IMR-90 (cell line): Measurements from ENCODE around the gene CACNA2D4. TPM values are rescaled to one million over a fixed set of nuclear protein-coding genes. Genes with fewer than 3 reads are reported as not detected.

Experiments used
- ATAC-seq: fragments of 200-7000 bp; cut with Tn5 transposase; 2 replicates; pipeline ENCODE4 v1.9.1; 2020; ENCODE audit warnings: low read depth, mild to moderate bottlenecking, moderate library complexity
- BruUV-seq: library from RNA; stranded (reverse); fragments of 400-500 nt; replicated peaks from 2 replicates; lab custom pipeline; 2021; lab: Mats Ljungman, UMichigan
- CTCF ChIA-PET: fragments of 300-600 bp; formaldehyde crosslinking; extraction: SDS; loops from one replicate; lab custom pipeline; 2021; ENCODE audit warnings: antibody characterized with exemption; lab: Yijun Ruan, JAX
- POLR2A ChIA-PET: fragments of 300-600 bp; sonication (Branson Sonifier 250); formaldehyde crosslinking; loops from one replicate; lab custom pipeline; 2022; ENCODE audit warnings: antibody characterized with exemption; ENCODE audit not compliant: unreplicated experiment; lab: Charles Lee
- DNase-seq: peaks from one replicate; pipeline ENCODE4 v3.0.0; 2013
- H2AFZ ChIP-seq: replicated peaks from 2 replicates; pipeline ENCODE3; 2013; ENCODE audit warnings: low read length, mild to moderate bottlenecking; ENCODE audit not compliant: poor library complexity
- H2AK5ac ChIP-seq: 2 replicates; pipeline ENCODE4 v1.6.1; 2013; ENCODE audit warnings: low read depth, low read length, inconsistent platforms
- H2AK9ac ChIP-seq: replicated peaks from 2 replicates; pipeline ENCODE3; 2013; ENCODE audit warnings: mild to moderate bottlenecking, low read depth, low read length, moderate library complexity; ENCODE audit not compliant: poor library complexity
- H2BK120ac ChIP-seq: 2 replicates; pipeline ENCODE4 v1.6.1; 2013; ENCODE audit warnings: low read depth, low read length, inconsistent platforms
- H2BK15ac ChIP-seq: 3 replicates; pipeline ENCODE4 v1.6.1; 2013; ENCODE audit warnings: low read depth, low read length, inconsistent platforms
- H2BK20ac ChIP-seq: 2 replicates; pipeline ENCODE4 v1.6.1; 2013; ENCODE audit warnings: low read depth, mild to moderate bottlenecking, inconsistent platforms, low read length, moderate library complexity
- H2BK5ac ChIP-seq: 2 replicates; pipeline ENCODE4 v1.6.1; 2013; ENCODE audit warnings: mild to moderate bottlenecking, low read depth, low read length, inconsistent platforms; ENCODE audit not compliant: poor library complexity, severe bottlenecking
- H3K14ac ChIP-seq: replicated peaks from 2 replicates; pipeline ENCODE4 v1.6.1; 2013; ENCODE audit warnings: low read depth, low read length, inconsistent platforms
- H3K18ac ChIP-seq: 2 replicates; pipeline ENCODE4 v1.6.1; 2013; ENCODE audit warnings: low read depth, low read length, control low read depth
- H3K23ac ChIP-seq: 2 replicates; pipeline ENCODE4 v1.6.1; 2013; ENCODE audit warnings: low read depth, low read length, inconsistent platforms
- H3K27ac ChIP-seq: 2 replicates; pipeline ENCODE4 v1.5.1; 2013; ENCODE audit warnings: mild to moderate bottlenecking, control low read depth, low read length; ENCODE audit not compliant: insufficient read depth
- H3K27me3 ChIP-seq: 2 replicates; pipeline ENCODE4 v1.6.1; 2013; ENCODE audit warnings: low read length; ENCODE audit not compliant: control insufficient read depth, insufficient read depth
- H3K36me3 ChIP-seq: 2 replicates; pipeline ENCODE4 v1.6.1; 2013; ENCODE audit warnings: low read length, mixed read lengths; ENCODE audit not compliant: control insufficient read depth, insufficient read depth
- H3K4ac ChIP-seq: 2 replicates; pipeline ENCODE4 v1.6.1; 2013; ENCODE audit warnings: low read depth, low read length, inconsistent platforms
- H3K4me1 ChIP-seq: 2 replicates; pipeline ENCODE4 v1.6.1; 2013; ENCODE audit warnings: low read length, mixed read lengths; ENCODE audit not compliant: control insufficient read depth, insufficient read depth
- H3K4me2 ChIP-seq: 2 replicates; pipeline ENCODE4 v1.6.1; 2013; ENCODE audit warnings: low read depth, mild to moderate bottlenecking, control low read depth, low read length, moderate library complexity
- H3K4me3 ChIP-seq: 2 replicates; pipeline ENCODE4 v1.5.1; 2013; ENCODE audit warnings: low read depth, mild to moderate bottlenecking, control low read depth, low read length, moderate library complexity; ENCODE audit not compliant: insufficient read depth
- H3K56ac ChIP-seq: 2 replicates; pipeline ENCODE4 v1.6.1; 2013; ENCODE audit warnings: low read length, inconsistent platforms; ENCODE audit not compliant: insufficient read depth; ENCODE audit errors: extremely low read depth
- H3K79me1 ChIP-seq, 2 experiments: 2 replicates each; pipeline ENCODE4 v1.6.1; 2013; ENCODE audit warnings: low read length in 2 of 2, inconsistent platforms in 1 of 2, low read depth in 1 of 2
- H3K9ac ChIP-seq: 2 replicates; pipeline ENCODE4 v1.6.1; 2013; ENCODE audit warnings: low read depth, low read length, control low read depth
- H3K9me1 ChIP-seq: 2 replicates; pipeline ENCODE4 v1.6.1; 2013; ENCODE audit warnings: low read length, inconsistent platforms; ENCODE audit not compliant: insufficient read depth
- H3K9me3 ChIP-seq: 2 replicates; pipeline ENCODE4 v1.6.1; 2013; ENCODE audit warnings: low read length; ENCODE audit not compliant: control insufficient read depth, insufficient read depth
- H4K20me1 ChIP-seq: 2 replicates; pipeline ENCODE4 v1.6.1; 2013; ENCODE audit warnings: low read length, inconsistent platforms; ENCODE audit not compliant: insufficient read depth
- H4K5ac ChIP-seq: 2 replicates; pipeline ENCODE4 v1.6.1; 2013; ENCODE audit warnings: mild to moderate bottlenecking, low read depth, low read length, control low read depth
- H4K8ac ChIP-seq, 2 experiments: 2 replicates each; pipeline ENCODE4 v1.6.1; 2013; ENCODE audit warnings: low read depth in 2 of 2, low read length in 2 of 2, control low read depth in 1 of 2, inconsistent platforms in 1 of 2
- H4K91ac ChIP-seq: 2 replicates; pipeline ENCODE4 v1.6.1; 2013; ENCODE audit warnings: low read depth, low read length, inconsistent platforms; ENCODE audit not compliant: insufficient read depth
- BHLHE40 ChIP-seq: fragments of 150-350 bp; IDR thresholded peaks from 2 replicates; pipeline ENCODE4 v1.6.1; 2016; ENCODE audit warnings: mild to moderate bottlenecking, low read depth, low read length
- CHD1 ChIP-seq: IDR thresholded peaks from 2 replicates; pipeline ENCODE4 v1.6.1; 2012; ENCODE audit warnings: low read depth, low read length, improper control_type of control experiment
- MAFK ChIP-seq: IDR thresholded peaks from 2 replicates; pipeline ENCODE4 v1.6.1; 2012; ENCODE audit warnings: low read depth, low read length, improper control_type of control experiment
- NFE2L2 ChIP-seq: fragments of 150-350 bp; IDR thresholded peaks from 2 replicates; pipeline ENCODE4 v1.6.1; 2016; ENCODE audit warnings: low read depth, mild to moderate bottlenecking, low read length
- RAD21 ChIP-seq: IDR thresholded peaks from 2 replicates; pipeline ENCODE4 v1.6.1; 2012; ENCODE audit warnings: low read length, improper control_type of control experiment
- USF2 ChIP-seq: fragments of 150-350 bp; IDR thresholded peaks from 2 replicates; pipeline ENCODE4 v1.6.1; 2017; ENCODE audit warnings: mild to moderate bottlenecking, antibody characterized with exemption, low read length, low read depth
- WGBS, 2 experiments: methylation state at CpG; one replicate each; pipeline versions ENCODE4 v1.1.5 to v1.1.7; 2013; ENCODE audit warnings: missing lambda C conversion rate in 2 of 2; ENCODE audit not compliant: insufficient read length in 1 of 2; ENCODE audit errors: extremely low coverage in 2 of 2; 5-methylcytosine and 5-hydroxymethylcytosine counted together
- dilution Hi-C: fragments of 300-500 bp; cut with HindIII; formaldehyde crosslinking; loops from one replicate; pipeline ENCODE4 v1.14.3; 2018; ENCODE audit warnings: low sequenced_read_pairs; ENCODE audit not compliant: unreplicated experiment
- in situ Hi-C: fragments of 300-500 bp; cut with MboI; formaldehyde crosslinking; loops from 3 replicates; pipeline ENCODE4 v1.14.3; 2019; ENCODE audit warnings: low sequenced_read_pairs, inconsistent platforms, mixed read lengths
- intact Hi-C: fragments of 100-400 bp; cut with micrococcal nuclease; formaldehyde crosslinking; loops from 2 replicates; pipeline ENCODE4 v1.10.0; 2022
- polyA plus RNA-seq, 3 experiments: library from polyadenylated mRNA; depleted of rRNA; stranded (reverse); fragments of >200 nt; gene quantifications; 2 replicates each; pipeline ENCODE4 v1.2.3, GENCODE V29; 2012; ENCODE audit warnings: low replicate concordance in 1 of 3
- total RNA-seq: library from RNA; depleted of rRNA; stranded (reverse); fragments of >200 nt; gene quantifications from 2 replicates; pipeline ENCODE4 v1.2.3, GENCODE V29; 2012

CACNA2D4 gene
- total and polyA plus RNA-seq, 2 of the 4 experiments (the other 2 are of a cell fraction), result 0.18 to 0.22 TPM

- no TSS peak for BruUV-seq
Observed at GRCh38 chr12:1906579-1906978, 11.9 kb downstream of the CACNA2D4 start.

More at GRCh38 chr12:1906579-1906978, 11.9 kb downstream of the CACNA2D4 start:
- Histone ChIP-seq H3K9me1 (no peaks in the 10 kb centered on the region), H3K9me3 (peaks cover 17% of the 10 kb centered on the region), H2BK5ac (no peak overlapping the region), H3K27ac (no peak overlapping the region), H3K23ac (no peak overlapping the region), H3K56ac (no peak overlapping the region), H3K36me3 (no peaks in the 10 kb centered on the region), H2BK20ac (no peak overlapping the region), H4K5ac (no peak overlapping the region), H3K18ac (no peak overlapping the region), H2AFZ (no peak overlapping the region), H3K79me1 (no peaks in the 10 kb centered on the region), H4K91ac (no peak overlapping the region), H3K4me3 (no peak overlapping the region), H3K14ac (no peak overlapping the region), H3K4me2 (no peak overlapping the region), H3K4me1 (no peaks in the 10 kb centered on the region), H3K9ac (no peak overlapping the region), H2BK120ac (no peak overlapping the region), H2AK9ac (no peak overlapping the region), H3K4ac (no peak overlapping the region), H4K20me1 (no peaks in the 10 kb centered on the region), H3K27me3 (peaks cover 23% of the 10 kb centered on the region), H4K8ac (no peak overlapping the region), H2AK5ac (no peak overlapping the region), H2BK15ac (no peak overlapping the region)
- ATAC-seq (no peak), DNase-seq (no peak)
- TF ChIP-seq BHLHE40 (no peak), NFE2L2 (no peak), USF2 (no peak), MAFK (no peak), CHD1 (no peak), RAD21 (no peak)
- in situ Hi-C loops, result no loop called here
- no CpG with 5 or more reads among the region's 3 CpGs for WGBS, 2 experiments
- ChIA-PET CTCF (interaction anchor here (0.7 kb wide), 1 partner anchor 11 kb away, joined by 4 read pairs; no protein-coding TSS in a partner anchor), POLR2A (no interaction called here)
- dilution Hi-C loops, result no loop called here
- intact Hi-C loops, result no loop called here
